ENCODE results near the gene ENPP4.

DNA sequence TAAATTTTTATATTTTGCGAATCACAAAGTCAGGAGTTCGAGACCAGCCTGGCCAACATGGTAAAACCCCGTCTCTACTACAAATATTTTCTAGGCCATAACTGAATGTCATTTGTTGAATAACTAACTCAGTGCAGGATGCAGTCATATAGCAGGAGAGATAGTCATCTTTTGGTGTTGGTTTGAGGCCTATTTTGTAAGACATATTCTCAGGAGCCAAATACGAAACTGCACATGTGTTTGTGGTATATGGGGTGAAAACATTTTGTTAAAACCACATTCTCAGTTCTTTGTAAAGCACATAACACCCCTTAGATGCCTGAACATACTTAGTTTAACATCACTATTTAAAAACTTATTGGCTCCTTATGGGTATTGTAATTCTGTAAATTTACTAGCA is 45.7 kb downstream of the ENPP4 start:
- TF ChIP-seq, protein P1, sequence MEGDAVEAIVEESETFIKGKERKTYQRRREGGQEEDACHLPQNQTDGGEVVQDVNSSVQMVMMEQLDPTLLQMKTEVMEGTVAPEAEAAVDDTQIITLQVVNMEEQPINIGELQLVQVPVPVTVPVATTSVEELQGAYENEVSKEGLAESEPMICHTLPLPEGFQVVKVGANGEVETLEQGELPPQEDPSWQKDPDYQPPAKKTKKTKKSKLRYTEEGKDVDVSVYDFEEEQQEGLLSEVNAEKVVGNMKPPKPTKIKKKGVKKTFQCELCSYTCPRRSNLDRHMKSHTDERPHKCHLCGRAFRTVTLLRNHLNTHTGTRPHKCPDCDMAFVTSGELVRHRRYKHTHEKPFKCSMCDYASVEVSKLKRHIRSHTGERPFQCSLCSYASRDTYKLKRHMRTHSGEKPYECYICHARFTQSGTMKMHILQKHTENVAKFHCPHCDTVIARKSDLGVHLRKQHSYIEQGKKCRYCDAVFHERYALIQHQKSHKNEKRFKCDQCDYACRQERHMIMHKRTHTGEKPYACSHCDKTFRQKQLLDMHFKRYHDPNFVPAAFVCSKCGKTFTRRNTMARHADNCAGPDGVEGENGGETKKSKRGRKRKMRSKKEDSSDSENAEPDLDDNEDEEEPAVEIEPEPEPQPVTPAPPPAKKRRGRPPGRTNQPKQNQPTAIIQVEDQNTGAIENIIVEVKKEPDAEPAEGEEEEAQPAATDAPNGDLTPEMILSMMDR (IDR thresholded peaks at IDR 0.05 in 4 of 5, conservative IDR thresholded peaks at IDR 0.05 in 1 of 5): no peak
- no peak for TF ChIP-seq POLR2A (IDR thresholded peaks at IDR 0.05)
